Measurements from ENCODE around the gene ADORA1.

Gene ADORA1

GRCh38 chr1:203202431-203203245 is 75.1 kb downstream of the ADORA1 start:
- TF ChIP-seq POLR2AphosphoS5 (IDR thresholded peaks at IDR 0.05; ENCODE audit: low read depth, low read length) (no peak), FOXP2 (optimal IDR thresholded peaks at IDR 0.05; ENCODE audit: borderline replicate concordance, extremely low read depth, extremely low read length, insufficient read depth) (no peak), SIN3A (IDR thresholded peaks at IDR 0.05; ENCODE audit: borderline replicate concordance, insufficient read depth, low read length) (no peak), TAF1 (IDR thresholded peaks at IDR 0.05; ENCODE audit: borderline replicate concordance, insufficient read depth, low read length) (no peak)
- TF ChIP-seq, protein P1, sequence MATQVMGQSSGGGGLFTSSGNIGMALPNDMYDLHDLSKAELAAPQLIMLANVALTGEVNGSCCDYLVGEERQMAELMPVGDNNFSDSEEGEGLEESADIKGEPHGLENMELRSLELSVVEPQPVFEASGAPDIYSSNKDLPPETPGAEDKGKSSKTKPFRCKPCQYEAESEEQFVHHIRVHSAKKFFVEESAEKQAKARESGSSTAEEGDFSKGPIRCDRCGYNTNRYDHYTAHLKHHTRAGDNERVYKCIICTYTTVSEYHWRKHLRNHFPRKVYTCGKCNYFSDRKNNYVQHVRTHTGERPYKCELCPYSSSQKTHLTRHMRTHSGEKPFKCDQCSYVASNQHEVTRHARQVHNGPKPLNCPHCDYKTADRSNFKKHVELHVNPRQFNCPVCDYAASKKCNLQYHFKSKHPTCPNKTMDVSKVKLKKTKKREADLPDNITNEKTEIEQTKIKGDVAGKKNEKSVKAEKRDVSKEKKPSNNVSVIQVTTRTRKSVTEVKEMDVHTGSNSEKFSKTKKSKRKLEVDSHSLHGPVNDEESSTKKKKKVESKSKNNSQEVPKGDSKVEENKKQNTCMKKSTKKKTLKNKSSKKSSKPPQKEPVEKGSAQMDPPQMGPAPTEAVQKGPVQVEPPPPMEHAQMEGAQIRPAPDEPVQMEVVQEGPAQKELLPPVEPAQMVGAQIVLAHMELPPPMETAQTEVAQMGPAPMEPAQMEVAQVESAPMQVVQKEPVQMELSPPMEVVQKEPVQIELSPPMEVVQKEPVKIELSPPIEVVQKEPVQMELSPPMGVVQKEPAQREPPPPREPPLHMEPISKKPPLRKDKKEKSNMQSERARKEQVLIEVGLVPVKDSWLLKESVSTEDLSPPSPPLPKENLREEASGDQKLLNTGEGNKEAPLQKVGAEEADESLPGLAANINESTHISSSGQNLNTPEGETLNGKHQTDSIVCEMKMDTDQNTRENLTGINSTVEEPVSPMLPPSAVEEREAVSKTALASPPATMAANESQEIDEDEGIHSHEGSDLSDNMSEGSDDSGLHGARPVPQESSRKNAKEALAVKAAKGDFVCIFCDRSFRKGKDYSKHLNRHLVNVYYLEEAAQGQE (IDR thresholded peaks at IDR 0.05; ENCODE audit: insufficient read depth in 1 of 2, low read depth in 2 of 2, low read length in 2 of 2) = no peak

DNA sequence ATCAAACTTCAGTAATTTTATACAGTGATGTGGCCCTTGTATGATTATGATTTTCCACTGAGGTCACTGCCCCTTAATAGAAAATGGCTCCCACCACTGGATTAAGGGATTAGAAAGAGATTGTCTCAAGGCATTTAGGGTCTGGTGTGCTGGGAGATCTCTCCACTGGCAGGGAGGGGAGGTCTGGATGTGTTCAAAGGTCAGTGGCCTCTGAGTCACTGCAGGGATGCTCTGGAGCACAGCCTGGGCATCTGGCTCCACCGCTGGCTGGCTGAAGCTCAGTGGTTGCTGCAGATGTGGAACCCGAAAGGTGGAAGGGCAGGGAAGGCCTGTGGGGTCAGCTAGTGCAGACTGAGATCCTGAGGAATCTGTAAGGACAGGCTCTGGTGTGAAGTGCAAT is 77.2 kb downstream of the ADORA1 start:
- TF ChIP-seq, protein P1 (IDR thresholded peaks at IDR 0.05; ENCODE audit: insufficient read depth in 1 of 2, low read depth in 2 of 2, low read length in 2 of 2) = no peak
- TF ChIP-seq POLR2AphosphoS5 (IDR thresholded peaks at IDR 0.05; ENCODE audit: low read depth, low read length) (no peak), TAF1 (IDR thresholded peaks at IDR 0.05; ENCODE audit: borderline replicate concordance, insufficient read depth, low read length) (no peak), FOXP2 (optimal IDR thresholded peaks at IDR 0.05; ENCODE audit: borderline replicate concordance, extremely low read depth, extremely low read length, insufficient read depth) (no peak), SIN3A (IDR thresholded peaks at IDR 0.05; ENCODE audit: borderline replicate concordance, insufficient read depth, low read length) (no peak)

DNA sequence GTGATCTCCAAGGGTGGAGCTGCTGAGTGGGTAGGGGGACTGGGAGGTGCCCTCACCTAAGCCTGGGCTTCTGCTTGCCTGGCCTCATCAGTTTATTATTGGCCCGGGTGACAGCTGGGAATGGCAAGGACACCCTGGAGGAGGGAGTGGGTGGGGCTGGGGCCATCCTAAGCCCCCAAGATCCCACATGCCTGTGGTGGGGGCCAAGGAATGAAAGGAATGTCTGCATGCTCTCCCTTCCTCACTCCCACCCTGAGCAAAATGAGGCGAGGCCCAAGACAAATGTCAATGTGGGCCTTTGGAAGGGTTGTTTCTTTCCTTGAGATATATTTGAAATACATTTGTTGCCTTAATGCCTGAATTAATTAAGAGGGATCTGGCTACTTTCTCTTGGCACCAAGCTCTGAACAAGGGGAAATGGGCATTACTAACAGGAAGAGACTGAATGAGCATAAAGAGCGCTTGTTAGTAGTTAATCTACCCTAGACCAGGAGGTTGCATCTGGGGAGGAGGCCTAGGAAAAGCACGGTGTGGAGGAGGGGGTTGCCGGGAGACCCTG is 78.7 kb downstream of the ADORA1 start:
- no peak for TF ChIP-seq POLR2AphosphoS5 (IDR thresholded peaks at IDR 0.05; ENCODE audit: low read depth, low read length)

DNA sequence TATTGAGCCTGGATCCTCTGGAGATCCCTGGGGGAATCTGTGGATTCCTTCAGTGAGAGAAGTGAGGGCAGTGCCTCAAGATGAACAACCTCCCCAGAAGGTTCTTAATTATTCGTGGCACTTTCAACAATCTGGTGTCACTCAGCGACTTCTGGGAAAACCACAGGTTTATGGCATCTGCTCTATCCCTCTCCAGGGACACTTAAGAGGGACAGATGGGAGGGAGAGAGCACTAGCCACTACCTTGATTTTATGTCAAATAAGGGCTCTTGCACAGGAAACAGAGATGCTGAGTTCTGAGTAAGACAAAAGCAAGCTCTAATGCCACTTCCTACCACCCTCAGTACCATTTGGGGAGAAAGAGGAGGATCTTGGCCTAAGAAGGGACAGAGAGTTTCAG is 80.2 kb downstream of the ADORA1 start:
- TF ChIP-seq FOXP2 (optimal IDR thresholded peaks at IDR 0.05; ENCODE audit: borderline replicate concordance, extremely low read depth, extremely low read length, insufficient read depth) (no peak), POLR2AphosphoS5 (IDR thresholded peaks at IDR 0.05; ENCODE audit: low read depth, low read length) (no peak), TAF1 (IDR thresholded peaks at IDR 0.05; ENCODE audit: borderline replicate concordance, insufficient read depth, low read length) (no peak), SIN3A (IDR thresholded peaks at IDR 0.05; ENCODE audit: borderline replicate concordance, insufficient read depth, low read length) (no peak)
- TF ChIP-seq, protein P1 (IDR thresholded peaks at IDR 0.05; ENCODE audit: insufficient read depth in 1 of 2, low read depth in 2 of 2, low read length in 2 of 2) = no peak

DNA sequence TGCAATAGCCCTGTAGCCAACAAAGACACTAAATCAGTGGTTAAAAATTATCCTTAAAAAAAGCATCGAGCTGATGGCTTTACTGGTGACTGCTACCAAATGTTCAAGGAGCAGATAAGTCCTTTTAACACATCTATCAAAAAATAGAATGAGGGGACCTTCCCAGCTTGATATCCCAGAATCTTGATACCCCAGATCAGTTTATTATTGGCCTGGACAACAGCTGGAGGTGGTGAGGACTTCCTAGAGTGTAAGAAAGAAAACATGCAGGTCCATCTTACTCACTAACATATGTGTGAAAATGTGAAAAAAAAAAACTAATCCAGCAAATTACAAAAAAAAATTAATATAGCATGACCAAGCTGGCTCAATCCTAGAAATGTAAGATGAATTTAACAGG is 80.7 kb downstream of the ADORA1 start:
- no peak for TF ChIP-seq SIN3A (IDR thresholded peaks at IDR 0.05; ENCODE audit: borderline replicate concordance, insufficient read depth, low read length)
- TF ChIP-seq, protein P1 (IDR thresholded peaks at IDR 0.05; ENCODE audit: insufficient read depth in 1 of 2, low read depth in 2 of 2, low read length in 2 of 2) = no peak
- no peak for TF ChIP-seq TAF1 (IDR thresholded peaks at IDR 0.05; ENCODE audit: borderline replicate concordance, insufficient read depth, low read length)
- no peak for TF ChIP-seq POLR2AphosphoS5 (IDR thresholded peaks at IDR 0.05; ENCODE audit: low read depth, low read length)
- no peak for TF ChIP-seq FOXP2 (optimal IDR thresholded peaks at IDR 0.05; ENCODE audit: borderline replicate concordance, extremely low read depth, extremely low read length, insufficient read depth)

All from PFSK-1 (cell line).